Thyroid gland (tissue), 4 donors: ENCODE measurements around the gene ZNF143.
A peak's percentile ranks its signal among the peaks of the same experiment; 100 is the strongest.

ENCODE experiments used
- POLR2A ChIP-seq, 2 donors: fragments of 450-650 bp; IDR thresholded peaks; one replicate each; pipeline ENCODE4 v1.6.1; 2017; ENCODE audit warnings: antibody characterized with exemption in 2 of 2, mild to moderate bottlenecking in 2 of 2, moderate library complexity in 1 of 2
- TF ChIP-seq, protein P1 (sequence below), 6 experiments: fragments of 200-600 bp in 3 of 6; fragments of 450-650 bp in 3 of 6; sonication (generic) in 3 of 6; IDR thresholded peaks; one replicate each; pipeline ENCODE4 v1.5.1; 2016 to 2019; ENCODE audit warnings: antibody characterized with exemption in 6 of 6, mild to moderate bottlenecking in 2 of 6, inconsistent platforms in 1 of 6, moderate library complexity in 1 of 6

DNA sequence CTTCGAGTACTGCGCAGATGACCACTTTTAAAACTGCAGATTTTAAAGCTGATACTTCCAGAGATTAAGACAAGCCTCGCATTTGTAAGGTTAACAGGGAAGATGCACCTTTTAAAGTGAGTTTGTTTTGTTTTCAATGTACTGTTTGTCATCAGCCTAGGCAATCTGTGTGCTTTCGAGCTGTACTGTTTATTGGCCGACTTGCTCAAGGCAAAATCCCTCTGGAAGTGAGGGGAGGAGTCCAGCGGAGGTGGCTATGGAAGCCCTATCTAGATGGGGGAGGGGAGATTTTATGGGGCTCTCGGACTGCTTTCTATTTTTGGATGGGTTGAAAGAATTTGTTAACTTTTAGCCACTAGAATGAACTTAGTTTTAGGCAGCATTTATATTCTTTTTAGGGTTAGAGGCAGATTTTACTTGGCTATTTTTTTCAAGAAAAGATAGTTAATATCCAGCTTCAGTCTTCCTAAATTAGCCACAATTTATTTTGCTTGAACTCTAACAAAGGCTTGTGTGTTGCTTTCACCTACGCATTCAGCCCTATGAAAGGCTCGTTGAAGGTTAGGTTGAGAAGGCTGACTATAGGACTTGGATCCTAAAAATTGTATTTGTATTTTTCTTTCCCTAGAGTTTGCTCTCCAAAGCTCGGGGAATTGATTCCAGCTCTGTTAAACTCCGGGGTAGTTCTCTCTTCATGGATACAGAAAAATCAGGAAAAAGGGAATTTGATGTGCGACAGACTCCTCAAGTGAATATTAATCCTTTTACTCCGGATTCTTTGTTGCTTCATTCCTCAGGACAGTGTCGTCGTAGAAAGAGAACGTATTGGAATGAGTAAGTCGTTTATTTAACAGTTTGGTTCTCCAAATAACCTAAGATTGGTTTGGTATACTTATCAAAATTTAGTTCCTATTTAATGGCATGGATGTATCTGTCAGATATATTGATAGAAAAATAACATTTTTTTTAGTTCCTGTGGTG is 114.7 kb downstream of the ZNF143 start:
- TF ChIP-seq, protein P1, sequence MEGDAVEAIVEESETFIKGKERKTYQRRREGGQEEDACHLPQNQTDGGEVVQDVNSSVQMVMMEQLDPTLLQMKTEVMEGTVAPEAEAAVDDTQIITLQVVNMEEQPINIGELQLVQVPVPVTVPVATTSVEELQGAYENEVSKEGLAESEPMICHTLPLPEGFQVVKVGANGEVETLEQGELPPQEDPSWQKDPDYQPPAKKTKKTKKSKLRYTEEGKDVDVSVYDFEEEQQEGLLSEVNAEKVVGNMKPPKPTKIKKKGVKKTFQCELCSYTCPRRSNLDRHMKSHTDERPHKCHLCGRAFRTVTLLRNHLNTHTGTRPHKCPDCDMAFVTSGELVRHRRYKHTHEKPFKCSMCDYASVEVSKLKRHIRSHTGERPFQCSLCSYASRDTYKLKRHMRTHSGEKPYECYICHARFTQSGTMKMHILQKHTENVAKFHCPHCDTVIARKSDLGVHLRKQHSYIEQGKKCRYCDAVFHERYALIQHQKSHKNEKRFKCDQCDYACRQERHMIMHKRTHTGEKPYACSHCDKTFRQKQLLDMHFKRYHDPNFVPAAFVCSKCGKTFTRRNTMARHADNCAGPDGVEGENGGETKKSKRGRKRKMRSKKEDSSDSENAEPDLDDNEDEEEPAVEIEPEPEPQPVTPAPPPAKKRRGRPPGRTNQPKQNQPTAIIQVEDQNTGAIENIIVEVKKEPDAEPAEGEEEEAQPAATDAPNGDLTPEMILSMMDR (IDR thresholded peaks at IDR 0.05): no peak
- TF ChIP-seq POLR2A (IDR thresholded peaks at IDR 0.05): peak; percentile 66 to 90
